NT2/D1 (cell line): Measurements from ENCODE around the gene CTNNA3.

Source experiments
- SUZ12 ChIP-seq: IDR thresholded peaks from 2 replicates; pipeline ENCODE4 v1.6.1; 2011; ENCODE audit not compliant: insufficient read length, insufficient read depth; ENCODE audit errors: extremely low read depth
- YY1 ChIP-seq: IDR thresholded peaks from 2 replicates; pipeline ENCODE4 v1.6.1; 2011; ENCODE audit not compliant: insufficient read length, insufficient read depth
- ZNF274 ChIP-seq: IDR thresholded peaks from 2 replicates; pipeline ENCODE4 v1.6.1; 2011; ENCODE audit warnings: mild to moderate bottlenecking, low read depth, low read length

DNA sequence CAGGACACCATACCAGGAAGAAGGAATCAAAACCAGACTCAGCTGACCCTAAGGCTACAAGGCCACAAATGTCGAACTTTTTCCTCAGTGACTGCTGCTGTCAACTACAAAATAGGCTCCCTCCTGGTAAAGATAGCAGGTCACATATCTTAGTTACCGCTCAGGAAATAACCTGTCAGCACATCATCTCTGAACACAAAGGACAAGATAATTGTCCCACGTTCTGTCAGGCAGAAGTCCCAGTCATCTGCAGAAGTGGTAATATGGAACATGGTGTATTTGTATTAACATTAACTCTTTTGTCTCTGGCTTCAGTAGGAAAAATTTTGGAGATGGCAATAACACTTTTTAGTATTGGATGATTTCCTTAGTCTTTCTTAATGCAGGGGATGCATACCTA is 1400.4 kb downstream of the CTNNA3 start:
- no peak for TF ChIP-seq YY1
- TF ChIP-seq ZNF274: no peak
- TF ChIP-seq SUZ12: no peak
